Stimulated activated CD4-positive, alpha-beta T cell treated with anti-CD3 and anti-CD28 coated beads, Interleukin-4, amount 100 ng/mL, for 24 hours (primary cell): ENCODE measurements around the gene MGAT4C.
"Not testable (repeated sequence)": the region's sequence is repeated elsewhere in the genome, so short reads cannot be mapped to it uniquely, and the experiment has no call there.

Source experiments
- DNase-seq: peaks from one replicate; pipeline ENCODE4 v3.0.0-alpha.2; 2020

Gene MGAT4C

DNA sequence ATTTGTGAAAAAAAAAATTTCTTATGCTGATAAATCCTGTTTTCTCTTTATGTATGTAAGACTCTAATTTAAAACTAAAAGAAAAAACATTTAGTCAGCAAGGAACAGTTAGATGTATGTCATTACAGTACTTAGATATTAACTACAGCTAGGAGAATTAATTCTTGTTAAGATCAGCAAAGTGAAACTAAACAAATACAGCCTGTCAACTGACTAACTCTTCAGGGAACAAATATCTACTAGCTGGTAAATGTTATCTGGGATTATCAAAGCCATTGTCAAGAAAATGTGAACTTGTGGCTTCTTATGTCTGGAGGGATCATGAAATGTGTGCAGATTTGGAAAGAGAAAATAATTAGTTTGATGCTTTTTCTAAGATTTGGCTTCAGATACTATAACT lies 27.5 kb downstream of the MGAT4C start:
- no peak for DNase-seq

DNA sequence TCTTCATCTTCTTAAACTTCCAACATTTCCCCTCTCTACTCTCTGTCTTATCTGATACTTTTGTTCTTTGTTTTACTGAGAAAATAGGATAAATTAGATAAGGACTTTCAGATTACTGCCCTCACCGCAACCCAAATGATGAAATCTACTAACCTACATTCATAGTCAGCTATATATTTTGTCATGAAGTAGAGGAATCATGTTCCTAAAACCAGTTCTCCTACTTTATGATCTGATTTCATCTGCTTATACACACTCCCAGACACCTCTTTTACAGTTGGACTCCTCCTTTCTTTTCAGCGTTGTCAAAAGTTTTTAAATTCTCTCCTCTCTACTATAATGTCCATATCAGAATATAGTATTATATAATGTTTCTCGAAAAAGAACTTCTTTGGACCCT lies 29.7 kb downstream of the MGAT4C start:
- no peak for DNase-seq

DNA sequence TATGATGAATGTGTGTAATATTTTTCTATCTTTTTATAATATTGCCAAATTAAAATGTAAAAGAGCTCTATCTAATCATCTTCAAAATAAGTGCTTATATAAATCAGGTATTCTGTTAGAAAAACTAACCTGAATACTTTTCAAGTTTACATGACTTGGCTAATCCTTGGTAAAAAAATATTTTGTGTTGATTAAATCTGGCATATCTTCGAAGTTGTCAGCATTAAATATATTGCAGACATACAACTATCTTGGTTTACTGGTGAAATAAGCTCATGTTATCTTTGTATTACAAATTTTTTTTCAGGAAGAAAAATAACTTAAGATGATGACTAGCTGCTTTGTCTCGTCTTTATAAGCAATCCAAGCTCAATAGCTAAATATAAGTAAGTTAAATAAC lies 39.6 kb downstream of the MGAT4C start:
- DNase-seq, result no peak

DNA sequence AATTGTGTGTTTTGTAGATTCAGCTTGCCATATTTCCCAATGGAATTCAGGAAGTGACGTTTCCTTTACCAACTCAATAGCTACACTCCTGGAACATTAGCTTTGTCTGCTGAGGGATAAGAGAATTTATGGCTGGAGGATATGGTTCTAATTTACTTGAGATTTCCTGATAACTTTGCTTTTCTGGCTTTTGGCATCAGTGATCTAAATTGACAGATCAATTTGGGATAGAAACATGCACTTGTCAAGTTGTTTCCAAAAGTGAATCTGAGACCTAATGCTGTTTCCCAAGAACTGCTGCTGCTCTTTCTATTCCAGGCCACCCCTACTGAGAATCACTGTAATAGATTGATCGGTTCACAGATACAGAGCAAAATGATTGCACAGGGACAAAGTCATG lies 43.2 kb downstream of the MGAT4C start:
- DNase-seq, result no peak

DNA sequence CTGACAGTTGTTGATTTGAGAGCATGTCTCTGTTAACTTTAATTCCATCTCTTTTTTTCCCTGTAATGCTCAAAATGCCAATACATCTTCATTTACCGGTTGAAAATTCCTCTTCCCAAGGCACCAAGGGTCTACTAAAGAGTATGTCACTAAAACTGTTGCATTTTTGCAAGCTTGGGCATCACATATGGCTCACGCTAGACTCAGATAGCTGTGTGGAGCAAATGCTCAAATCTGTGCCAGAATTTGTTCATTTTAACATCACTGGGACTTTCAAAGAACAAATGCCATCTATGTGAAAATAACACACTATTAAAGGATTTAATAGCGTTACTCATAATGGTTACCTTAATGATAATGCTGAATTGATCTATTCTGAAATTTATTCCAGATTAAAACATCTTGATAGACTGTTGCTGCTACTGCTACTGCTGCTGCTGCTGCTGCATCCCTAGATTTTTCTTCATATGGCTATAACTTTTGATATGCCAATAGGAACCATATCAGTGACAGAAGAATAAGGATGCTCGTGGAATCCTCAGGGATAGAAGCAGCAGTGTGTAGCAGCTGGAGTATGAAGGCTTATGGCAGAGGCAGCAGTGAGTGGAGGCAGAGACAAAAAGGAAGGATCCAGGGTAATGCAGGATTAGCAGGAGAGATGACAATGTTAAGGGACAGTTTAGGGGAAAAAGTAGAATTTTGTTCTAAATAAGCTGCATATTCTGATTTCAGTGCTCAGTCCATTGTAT lies 57.3 kb downstream of the MGAT4C start:
- DNase-seq, result no peak

DNA sequence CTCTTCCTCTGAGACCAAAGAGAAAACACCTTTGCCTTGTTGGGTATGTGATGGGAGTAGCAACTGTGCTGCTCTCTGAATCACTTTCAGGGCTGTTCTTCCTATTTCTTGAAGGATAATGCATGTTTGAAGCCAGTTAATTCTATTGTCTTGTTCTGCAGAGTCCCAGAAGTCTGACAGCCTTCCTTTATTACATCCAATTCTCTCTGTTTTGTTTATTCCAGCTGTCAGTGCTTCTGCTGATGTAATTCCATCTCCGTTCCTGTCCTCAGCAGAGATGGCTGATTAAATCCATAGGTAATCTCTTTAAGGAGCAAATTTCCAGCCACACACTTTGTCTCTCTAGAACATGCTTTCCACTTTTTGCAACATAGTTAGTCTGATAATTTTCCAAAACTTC lies 59.7 kb downstream of the MGAT4C start:
- no peak for DNase-seq

DNA sequence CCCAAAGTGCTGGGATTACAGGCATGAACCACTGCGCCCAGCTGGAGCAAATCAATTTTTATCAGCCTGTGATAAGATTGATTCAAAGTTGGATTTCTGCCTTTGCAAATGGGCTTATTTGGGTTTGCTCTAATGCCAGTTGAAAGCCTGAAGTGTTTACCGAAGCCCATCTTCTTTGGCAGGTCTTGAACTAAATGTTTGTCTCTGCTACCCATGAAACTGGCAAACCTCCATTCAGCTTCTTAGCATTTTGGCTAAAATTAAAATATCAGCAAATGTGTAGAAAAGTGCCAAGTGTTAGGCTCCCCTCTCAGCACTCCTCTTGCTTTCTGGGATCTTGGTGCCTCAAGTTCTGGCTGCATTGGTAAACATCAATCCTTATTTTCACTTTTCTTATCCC lies 61.5 kb downstream of the MGAT4C start:
- no peak for DNase-seq

DNA sequence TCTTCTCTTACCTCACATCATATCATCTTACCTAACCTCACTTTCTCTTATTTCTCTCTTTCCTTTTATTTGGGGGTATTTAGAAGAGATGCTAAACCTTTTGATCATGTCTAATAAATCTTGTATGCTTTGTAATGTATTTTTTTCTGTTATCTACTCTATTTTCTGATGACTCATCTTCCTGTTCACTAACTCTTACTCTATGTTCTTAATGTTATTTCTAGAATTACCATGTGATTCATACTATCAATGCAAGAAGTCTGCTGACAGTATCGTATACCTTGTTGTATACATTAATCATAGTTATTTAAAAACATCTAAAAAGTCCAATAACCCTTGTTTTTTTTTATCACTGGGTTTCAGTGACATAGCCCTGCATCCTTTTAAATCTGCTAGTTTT lies 62.3 kb downstream of the MGAT4C start:
- DNase-seq, result no peak

DNA sequence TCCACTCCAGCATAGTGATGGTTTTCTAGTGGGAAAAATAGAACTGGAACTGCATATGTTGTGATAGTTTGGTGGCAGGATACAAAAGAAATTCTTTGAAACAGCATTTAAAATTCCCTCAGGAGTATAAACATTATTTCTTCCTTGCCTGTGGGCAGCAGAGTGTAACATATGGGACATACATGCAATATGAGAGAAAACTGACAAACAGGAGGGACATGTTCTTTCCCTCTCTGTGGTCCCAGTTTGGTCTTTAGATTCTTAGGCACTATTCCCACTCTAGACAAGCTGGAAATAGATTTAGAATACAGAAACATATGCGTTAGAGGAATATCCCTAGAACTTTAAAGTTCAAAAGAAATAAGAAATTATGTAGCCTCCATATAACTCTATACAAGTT lies 68.0 kb downstream of the MGAT4C start:
- DNase-seq, result no peak

DNA sequence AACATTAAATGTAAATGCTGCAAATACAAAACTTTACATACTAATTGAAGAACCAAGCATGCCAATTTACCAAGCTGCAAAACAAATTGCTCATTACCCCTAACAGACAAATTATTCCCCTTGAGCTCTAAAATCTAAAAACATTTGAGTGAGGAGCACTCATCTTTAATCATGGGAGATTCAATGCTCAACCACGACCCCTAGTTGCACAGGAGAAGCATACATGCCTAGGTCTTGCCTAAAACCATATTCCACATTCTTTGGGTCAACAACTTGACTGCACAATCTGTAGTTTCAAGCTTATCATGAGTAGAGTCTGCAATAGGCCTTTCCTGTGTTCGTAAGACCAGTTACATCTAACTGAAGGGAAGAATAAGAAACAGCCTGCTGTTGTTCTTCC lies 69.7 kb downstream of the MGAT4C start:
- DNase-seq, result no peak

DNA sequence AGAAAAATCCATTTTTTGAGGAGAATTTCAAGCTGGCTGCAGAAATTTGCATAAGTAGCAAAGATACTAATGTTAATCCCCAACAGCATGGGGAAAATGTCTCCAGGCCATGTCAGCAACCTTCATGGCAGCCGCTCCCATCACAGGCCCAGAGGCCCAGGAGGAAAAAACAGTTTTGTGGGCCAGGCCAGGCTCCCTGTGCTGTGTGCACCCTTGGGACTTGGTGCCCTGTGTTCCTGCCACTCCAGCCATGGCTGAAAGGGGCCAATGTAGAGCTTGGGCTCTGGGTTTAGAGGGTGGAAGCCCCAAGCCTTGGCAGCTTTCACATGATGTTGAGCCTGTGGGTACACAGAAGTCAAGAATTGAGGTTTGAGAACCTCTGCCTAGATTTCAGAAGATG lies 76.3 kb downstream of the MGAT4C start:
- no peak for DNase-seq

DNA sequence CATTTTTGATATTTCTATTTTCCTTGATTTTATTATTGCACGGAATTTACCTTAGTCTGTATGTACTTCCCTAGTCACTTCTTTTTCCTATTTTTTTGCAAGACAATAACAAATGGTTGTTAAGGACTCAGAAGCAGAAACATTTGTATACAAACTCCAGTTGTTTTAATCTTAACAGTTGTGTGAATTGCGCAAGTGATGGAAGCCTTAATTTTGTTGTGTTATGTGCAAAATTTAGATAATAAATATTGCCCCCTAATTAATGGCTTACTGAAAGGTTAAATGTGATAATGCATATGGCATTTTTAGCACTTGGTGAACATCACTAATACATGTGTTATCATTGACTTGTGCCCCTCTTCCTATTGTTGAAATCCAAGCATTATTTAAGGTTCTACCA lies 82.0 kb downstream of the MGAT4C start:
- no peak for DNase-seq

DNA sequence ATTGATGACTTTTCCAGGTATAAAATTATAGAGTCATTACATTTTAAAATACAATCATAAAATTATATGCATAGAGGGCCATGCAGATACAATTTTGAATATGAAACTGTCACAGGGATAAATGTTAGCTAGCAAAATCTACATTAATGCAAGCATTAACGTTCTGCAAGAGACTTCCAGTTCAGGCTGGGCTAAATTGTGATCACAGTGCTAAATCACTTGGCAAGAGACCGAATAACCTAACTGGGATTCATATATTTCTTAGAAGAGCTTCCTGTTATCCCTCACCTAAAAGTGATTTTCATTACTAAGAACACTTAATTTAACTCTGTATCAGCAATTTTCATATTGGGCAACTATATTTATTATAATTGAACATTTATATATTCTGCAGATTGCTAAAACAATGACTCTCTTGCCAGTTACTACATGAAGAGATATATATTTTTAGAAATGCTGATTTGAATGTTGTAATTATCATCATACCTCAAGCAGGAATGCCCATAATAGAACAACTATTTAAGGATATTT lies 83.2 kb downstream of the MGAT4C start:
- DNase-seq, result no peak

DNA sequence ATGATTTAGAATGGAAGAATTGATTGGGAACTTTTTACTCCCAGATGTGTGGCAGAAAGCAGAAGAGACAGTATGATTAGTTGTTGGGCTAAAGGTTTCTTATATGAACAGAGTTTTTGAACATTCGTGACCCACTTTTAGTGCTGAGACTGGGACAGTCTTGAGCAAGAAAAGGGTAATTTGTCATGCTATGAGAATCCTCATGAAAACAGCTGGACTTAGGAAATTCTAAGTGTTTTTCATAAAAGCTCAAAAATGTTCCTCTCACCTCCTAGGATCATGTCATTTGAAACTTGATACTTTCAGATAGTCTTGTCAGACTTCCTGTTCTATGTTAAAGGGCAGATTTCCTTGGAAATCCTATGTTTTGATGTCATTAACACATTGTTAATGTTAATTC lies 86.1 kb downstream of the MGAT4C start:
- DNase-seq, result no peak

DNA sequence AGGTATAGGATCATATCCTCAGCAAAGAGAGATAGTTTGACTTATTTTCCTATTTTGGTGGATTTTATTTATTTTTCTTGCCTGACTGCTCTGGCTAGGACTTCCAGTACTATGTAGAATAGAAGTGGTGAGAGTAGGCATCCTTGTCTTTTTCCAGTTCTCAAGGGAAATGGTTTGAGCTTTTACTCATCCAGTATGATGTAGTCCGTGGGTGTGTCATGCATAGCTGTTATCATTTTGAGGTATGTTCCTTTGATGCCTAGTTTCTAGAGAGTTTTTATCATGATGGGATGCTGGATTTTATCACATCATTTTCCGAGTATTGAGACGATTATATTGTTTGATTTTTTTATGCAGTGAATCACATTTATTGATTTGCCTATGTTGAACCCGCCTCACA lies 97.2 kb downstream of the MGAT4C start:
- DNase-seq, result no peak

DNA sequence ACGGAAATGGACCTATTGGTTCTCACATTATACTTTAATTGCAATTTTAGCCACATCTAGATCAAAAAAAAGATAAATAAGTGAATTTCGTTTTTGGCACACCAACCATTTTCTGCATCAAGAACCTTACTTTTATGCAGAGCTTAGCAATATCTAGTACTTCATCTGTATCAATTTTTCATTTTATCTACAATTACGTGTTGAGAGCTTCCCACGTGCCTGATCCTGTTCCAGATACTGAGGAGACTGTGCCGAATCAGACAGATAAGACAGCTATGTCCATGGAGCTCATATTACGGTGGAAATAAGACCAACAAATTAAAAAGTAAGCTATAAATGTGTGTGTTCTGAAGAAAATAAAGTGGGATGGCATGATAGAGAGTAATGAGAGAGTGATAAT lies 101.6 kb downstream of the MGAT4C start:
- no peak for DNase-seq

DNA sequence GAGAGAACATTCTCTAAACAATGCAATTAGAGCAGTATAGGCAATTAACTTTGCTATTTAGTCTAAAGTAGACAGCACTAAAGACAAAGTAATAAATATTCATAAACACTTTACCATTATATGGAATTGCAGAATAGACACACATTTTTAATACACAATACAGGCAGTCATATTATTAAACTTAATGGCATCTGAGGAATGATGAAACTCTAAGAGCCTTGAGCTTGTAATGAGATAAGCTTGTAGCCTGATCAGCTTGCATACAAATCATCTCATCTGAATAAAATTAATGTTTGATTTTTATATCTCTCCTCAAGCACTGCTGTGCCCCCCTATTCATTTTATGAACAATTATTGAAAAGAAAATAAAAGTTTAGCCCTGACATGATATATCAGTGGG lies 107.6 kb downstream of the MGAT4C start:
- no peak for DNase-seq

DNA sequence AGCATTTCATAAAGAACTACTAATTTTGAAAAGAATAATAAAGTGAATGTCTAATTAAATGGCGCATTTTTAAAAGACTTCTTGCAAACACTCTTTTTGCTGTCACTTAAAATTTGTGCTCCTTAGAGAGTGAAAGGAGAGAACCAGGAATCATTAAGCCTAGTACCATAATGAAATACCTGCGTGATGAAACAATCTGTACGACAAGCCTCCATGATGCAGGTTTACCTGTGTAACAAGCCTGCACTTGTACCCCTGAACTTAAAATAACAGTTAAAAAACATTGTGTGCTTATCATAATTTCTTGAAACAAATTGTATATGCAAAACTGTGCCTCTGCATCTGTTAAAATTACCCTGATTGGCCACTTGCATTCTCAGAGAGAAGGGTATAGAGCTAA lies 108.1 kb downstream of the MGAT4C start:
- DNase-seq, result no peak

DNA sequence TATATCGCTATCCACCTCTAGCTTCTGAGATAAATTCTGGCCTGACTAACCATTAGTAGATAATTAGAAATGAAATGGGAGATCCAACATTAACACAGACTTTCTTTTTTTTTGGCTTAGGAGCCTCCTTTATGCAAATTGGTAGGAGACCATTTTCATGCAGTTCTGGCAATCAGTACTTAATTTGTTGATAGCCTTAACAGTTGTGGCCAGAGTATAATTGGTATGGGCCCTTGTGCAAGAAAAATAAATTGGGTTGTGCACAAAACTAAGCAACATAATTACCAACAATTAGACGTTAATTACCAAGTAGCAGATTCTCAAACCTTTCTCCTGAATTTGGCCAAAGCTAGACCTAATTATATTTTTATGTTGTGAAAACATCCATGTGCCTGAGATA lies 111.0 kb downstream of the MGAT4C start:
- DNase-seq, result no peak

DNA sequence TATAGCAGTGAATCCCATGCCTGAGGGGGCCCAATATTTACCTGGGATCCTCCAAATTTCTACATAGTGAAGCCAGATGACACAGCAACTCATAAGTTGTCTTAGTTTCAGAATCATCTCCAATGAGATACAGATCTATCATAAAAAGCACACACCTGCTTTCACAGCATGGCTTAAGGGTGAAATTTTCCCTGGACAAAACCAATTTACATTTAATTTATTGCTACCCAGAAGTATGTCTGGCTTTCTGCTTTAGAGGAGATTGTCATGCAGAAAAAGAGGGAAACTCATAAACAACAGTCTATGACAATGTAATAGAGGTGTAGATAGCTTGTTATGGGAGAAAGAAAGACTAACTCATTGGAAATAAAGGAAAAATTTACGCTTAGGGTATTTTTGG lies 113.0 kb downstream of the MGAT4C start:
- DNase-seq, result no peak

DNA sequence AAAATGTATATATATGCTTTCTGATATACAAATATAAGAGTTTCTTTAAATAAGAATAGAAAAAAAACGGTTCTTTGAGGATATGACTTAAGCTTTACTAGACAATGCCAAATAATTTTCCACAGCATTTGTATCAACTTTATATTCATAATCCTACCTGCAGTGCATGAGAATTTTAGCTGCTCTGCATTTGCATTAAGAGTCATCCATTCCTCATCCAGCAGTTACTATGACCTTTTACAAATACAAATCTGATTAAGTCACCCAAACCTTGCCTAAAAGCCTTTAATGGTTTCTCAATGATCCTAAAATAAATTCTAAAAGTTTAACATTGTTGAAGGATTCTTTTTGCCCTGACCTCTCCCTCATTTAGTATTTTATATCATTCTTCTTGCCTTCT lies 116.5 kb downstream of the MGAT4C start:
- DNase-seq, result no peak

DNA sequence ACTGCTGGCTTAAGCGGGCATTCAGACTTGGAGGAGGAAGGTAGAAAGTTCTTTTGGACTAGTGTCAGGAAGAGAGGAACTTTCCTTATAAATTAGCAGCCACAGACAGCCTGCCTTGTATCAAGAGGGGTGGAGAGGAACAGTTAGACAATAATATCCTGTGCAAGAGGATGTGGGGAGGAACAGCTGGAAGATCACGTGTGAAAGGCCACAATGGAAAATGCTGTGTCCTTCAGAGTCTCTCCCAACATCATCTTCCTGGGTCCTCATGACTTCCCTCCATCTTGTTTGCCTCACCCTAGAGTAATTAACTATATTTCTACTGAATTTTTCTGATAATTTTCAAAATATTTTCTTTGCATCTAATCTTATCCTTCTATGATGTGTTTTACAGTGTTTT lies 117.4 kb downstream of the MGAT4C start:
- no peak for DNase-seq

DNA sequence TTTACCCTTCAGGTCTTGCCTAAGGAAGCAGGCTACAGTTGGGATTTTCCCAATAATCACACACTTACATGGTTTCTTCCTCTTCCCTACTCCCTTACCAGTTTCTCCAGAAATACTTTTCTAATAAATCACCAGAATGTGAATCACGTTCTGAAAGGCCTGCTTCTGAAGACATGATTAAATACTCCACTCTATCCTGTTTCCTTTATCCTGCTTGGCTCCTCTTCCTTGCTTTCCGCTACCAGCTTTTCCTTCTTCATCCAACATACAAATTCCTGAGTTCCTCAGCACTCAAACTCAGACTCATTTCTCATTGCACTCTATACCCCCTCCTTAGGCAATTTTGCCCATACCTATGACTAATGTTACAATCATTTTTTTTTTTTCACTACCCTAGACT lies 118.3 kb downstream of the MGAT4C start:
- DNase-seq, result no peak

DNA sequence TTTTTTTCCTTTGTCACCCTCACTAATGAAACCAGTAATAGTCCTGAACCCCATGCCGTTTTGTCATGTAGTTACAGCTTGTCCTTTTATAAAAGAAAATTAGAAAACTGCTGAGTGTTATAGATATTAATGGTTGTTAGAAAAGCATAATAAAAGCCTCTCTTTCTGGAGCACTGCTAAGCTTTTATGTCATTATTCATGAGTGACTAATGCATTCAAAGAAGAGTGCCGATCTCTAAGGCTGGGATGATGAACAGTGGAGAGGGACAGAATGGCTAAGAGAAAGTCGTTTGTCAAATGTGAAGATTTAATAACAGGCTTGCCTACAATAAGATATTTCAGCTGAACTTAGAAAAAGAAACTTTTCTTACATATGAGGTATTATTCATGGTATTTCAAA lies 121.6 kb downstream of the MGAT4C start:
- no peak for DNase-seq

DNA sequence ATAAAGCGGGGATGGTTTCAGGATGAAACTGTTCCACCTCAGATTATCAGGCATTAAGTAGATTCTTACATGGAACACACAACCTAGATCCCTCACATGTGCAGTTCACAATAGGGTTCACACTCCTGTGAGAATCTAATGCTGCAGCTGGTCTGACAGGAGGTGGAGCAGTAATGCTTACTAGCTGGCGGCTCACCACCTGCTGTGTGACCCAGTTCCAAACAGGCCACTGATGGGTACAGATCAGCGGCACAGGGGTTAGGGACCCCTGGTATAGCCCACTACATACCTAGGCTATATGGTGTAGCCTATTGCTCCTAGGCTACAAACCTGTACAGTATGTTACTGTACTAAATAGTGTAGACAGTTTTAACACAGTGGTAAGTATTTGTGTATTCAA lies 129.3 kb downstream of the MGAT4C start:
- DNase-seq, result not testable (repeated sequence)
